Esophagus muscularis mucosa (tissue), 4 donors: Measurements from ENCODE around the gene BTBD9. TPM values are rescaled to one million over a fixed set of nuclear protein-coding genes. Genes with fewer than 3 reads are reported as not detected.

Experiments used
- DNase-seq: peaks from one replicate; pipeline ENCODE4 v3.0.0-alpha.2; 2017; ENCODE audit errors: extremely low spot score
- H3K27ac ChIP-seq, 4 donors: fragments of 200-600 bp; sonication (generic); replicated peaks in 1 of 4; 1 replicate in 3 of 4; 2 replicates in 1 of 4; pipeline ENCODE4 v1.5.1; 2016 to 2019; ENCODE audit warnings: mild to moderate bottlenecking in 1 of 4
- H3K27me3 ChIP-seq, 4 donors: fragments of 200-600 bp; sonication (generic); one replicate each; pipeline versions ENCODE4 v1.5.1 to v1.6.0; 2016 to 2019
- H3K36me3 ChIP-seq, 4 donors: fragments of 200-600 bp; sonication (generic); one replicate each; pipeline ENCODE4 v1.5.1; 2016 to 2019
- H3K4me1 ChIP-seq, 4 donors: fragments of 200-600 bp; sonication (generic); one replicate each; pipeline ENCODE4 v1.5.1; 2016 to 2019
- H3K4me3 ChIP-seq, 4 donors: fragments of 200-600 bp; sonication (generic); 1 replicate in 2 of 4; 2 replicates in 2 of 4; pipeline ENCODE4 v1.5.1; 2016 to 2019; ENCODE audit warnings: mild to moderate bottlenecking in 4 of 4, moderate library complexity in 1 of 4
- H3K9me3 ChIP-seq, 4 donors: fragments of 200-600 bp; sonication (generic); 1 replicate in 3 of 4; 2 replicates in 1 of 4; pipeline ENCODE4 v1.5.1; 2016 to 2019
- EP300 ChIP-seq: sonication (generic); formaldehyde crosslinking; IDR thresholded peaks from one replicate; pipeline ENCODE4 v1.6.1; 2017; ENCODE audit warnings: antibody characterized with exemption
- POLR2A ChIP-seq: fragments of 450-650 bp; IDR thresholded peaks from one replicate; pipeline ENCODE4 v1.6.1; 2017; ENCODE audit warnings: antibody characterized with exemption, moderate library complexity, mild to moderate bottlenecking, low read depth
- POLR2AphosphoS5 ChIP-seq, 2 donors: sonication (generic); formaldehyde crosslinking; IDR thresholded peaks; one replicate each; pipeline ENCODE4 v1.6.1; 2017; ENCODE audit warnings: antibody characterized with exemption in 2 of 2
- WGBS: methylation state at CpG from one replicate; pipeline ENCODE4 v1.1.5; 2018; 5-methylcytosine and 5-hydroxymethylcytosine counted together
- intact Hi-C: fragments of 100-400 bp; cut with DNase I; formaldehyde crosslinking; loops from one replicate; pipeline ENCODE4 v1.15.1; 2023
- total RNA-seq, 4 donors: library from RNA; depleted of rRNA; stranded (reverse); fragments of >200 nt; gene quantifications; one replicate each; pipeline versions ENCODE4 v1.1.0 to v1.2.1, GENCODE V29; 2016
- TF ChIP-seq, protein P1 (sequence below), 3 experiments: fragments of 200-600 bp in 2 of 3; fragments of 450-650 bp in 1 of 3; sonication (generic) in 2 of 3; IDR thresholded peaks; one replicate each; pipeline ENCODE4 v1.5.1; 2017 to 2019; ENCODE audit warnings: antibody characterized with exemption in 3 of 3, mild to moderate bottlenecking in 2 of 3, moderate library complexity in 1 of 3

Gene BTBD9
- total RNA-seq, 4 donors from 2014 or later, result 9.4 to 14.1 (median 11.2) TPM

DNA sequence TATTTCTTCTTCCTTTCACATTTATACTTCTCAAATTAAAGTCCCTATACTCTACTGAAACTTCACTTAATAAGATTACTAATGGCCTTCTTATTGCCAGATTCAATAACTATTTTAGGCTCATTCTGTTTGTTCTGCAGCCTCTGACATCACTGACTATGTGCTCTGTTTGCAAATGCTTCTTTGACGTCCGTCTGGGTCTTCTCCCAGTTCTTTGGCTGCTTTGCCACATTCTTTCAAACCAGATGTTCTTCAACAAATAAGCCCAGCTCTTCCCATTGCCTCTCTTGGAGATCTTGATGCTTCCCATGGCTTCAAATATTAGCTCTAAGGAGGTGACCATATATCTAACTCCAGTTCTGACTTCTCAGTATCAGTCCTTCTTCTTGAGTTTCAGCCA lies 117.4 kb downstream of the BTBD9 start:
- no peaks in the 10 kb centered on the region for H3K36me3 ChIP-seq
- no peak overlapping the region for H3K4me3 ChIP-seq
- H3K4me1 ChIP-seq, result peaks cover 0 to 18% (median 15%) of the 10 kb centered on the region in 4 donors
- 42% methylated on average over 2 of the region's 2 CpGs for WGBS
- TF ChIP-seq POLR2A (no peak), POLR2AphosphoS5 (IDR thresholded peaks at IDR 0.05) (peak in 1 of 2 donors; percentile 34)
- H3K9me3 ChIP-seq, result peaks cover 0 to 11% (median 0%) of the 10 kb centered on the region in 4 donors
- no peaks in the 10 kb centered on the region for H3K27me3 ChIP-seq
- intact Hi-C loops, result no loop called here
- no peak for DNase-seq
- H3K27ac ChIP-seq, result no peak overlapping the region

DNA sequence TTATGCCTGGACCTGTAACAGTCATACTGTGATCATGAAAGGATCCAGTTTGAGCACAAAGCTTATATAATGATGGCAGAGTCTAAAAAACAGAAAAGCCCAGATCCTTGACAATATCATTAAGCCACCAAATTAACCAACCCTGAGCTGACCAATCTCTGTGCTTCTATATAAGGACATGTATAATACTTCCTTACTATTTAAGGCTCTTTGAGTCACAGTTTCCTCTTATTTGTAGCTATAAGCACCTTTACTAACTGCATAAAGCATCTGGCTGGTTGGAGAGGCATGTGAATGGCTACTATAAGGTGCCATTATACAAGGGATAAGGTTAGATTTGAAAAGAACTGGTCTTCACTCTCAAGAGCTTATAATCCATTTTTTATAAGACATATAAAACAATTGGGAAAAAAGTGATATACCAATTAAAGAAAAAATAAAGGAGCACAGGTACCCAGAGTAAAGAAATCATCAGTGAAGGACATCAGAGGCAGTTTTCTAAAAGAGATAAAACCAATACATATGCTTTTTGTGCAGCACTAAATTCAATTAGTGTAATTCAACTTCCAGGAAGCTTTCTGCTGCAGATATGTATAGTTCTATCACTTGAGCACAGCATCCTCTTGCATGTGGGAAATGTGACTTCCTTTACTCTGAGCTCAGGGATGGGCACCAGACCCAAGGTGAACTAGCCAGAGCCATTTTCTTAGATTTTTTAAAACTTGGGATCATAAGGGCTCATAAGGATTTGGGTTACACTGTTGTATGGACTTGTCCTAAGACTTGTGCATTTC lies 121.0 kb downstream of the BTBD9 start:
- intact Hi-C loops, result no loop called here
- H3K27ac ChIP-seq, result no peak overlapping the region
- no peak overlapping the region for H3K4me3 ChIP-seq
- H3K27me3 ChIP-seq, result no peaks in the 10 kb centered on the region
- H3K9me3 ChIP-seq, result no peaks in the 10 kb centered on the region
- no peak for DNase-seq
- TF ChIP-seq EP300, result no peak
- TF ChIP-seq POLR2AphosphoS5 (IDR thresholded peaks at IDR 0.05), result no peak
- H3K36me3 ChIP-seq, result no peaks in the 10 kb centered on the region
- peaks cover 0 to 25% (median 21%) of the 10 kb centered on the region in 4 donors for H3K4me1 ChIP-seq

DNA sequence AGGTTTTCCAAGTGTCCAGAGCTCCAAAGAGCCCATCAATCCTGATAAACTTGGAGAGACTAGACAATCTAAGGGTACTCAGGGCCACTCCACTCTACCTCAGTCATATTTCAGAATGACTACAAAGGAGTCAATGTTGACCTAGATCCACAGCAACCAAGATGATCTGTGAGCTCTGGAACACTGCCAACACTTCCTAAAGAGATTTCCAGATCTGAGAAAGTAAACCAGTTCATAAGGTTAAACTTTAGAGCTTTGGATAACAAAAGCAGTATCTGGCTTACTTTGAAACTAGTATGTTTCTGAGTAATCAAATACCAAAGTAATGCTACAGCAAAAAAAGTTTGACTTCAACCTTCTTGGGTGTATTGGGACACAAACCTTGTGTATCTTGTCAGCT lies 122.7 kb downstream of the BTBD9 start:
- DNase-seq, result no peak
- Histone ChIP-seq H3K4me1 (peaks cover 0 to 17% (median 12%) of the 10 kb centered on the region in 4 donors), H3K9me3 (no peaks in the 10 kb centered on the region), H3K27me3 (no peaks in the 10 kb centered on the region), H3K4me3 (no peak overlapping the region), H3K27ac (no peak overlapping the region), H3K36me3 (no peaks in the 10 kb centered on the region)
- no peak for TF ChIP-seq POLR2A
- TF ChIP-seq, protein P1, sequence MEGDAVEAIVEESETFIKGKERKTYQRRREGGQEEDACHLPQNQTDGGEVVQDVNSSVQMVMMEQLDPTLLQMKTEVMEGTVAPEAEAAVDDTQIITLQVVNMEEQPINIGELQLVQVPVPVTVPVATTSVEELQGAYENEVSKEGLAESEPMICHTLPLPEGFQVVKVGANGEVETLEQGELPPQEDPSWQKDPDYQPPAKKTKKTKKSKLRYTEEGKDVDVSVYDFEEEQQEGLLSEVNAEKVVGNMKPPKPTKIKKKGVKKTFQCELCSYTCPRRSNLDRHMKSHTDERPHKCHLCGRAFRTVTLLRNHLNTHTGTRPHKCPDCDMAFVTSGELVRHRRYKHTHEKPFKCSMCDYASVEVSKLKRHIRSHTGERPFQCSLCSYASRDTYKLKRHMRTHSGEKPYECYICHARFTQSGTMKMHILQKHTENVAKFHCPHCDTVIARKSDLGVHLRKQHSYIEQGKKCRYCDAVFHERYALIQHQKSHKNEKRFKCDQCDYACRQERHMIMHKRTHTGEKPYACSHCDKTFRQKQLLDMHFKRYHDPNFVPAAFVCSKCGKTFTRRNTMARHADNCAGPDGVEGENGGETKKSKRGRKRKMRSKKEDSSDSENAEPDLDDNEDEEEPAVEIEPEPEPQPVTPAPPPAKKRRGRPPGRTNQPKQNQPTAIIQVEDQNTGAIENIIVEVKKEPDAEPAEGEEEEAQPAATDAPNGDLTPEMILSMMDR (IDR thresholded peaks at IDR 0.05), result no peak
- no peak for TF ChIP-seq EP300
- no peak for TF ChIP-seq POLR2AphosphoS5 (IDR thresholded peaks at IDR 0.05)
- intact Hi-C loops, result no loop called here

DNA sequence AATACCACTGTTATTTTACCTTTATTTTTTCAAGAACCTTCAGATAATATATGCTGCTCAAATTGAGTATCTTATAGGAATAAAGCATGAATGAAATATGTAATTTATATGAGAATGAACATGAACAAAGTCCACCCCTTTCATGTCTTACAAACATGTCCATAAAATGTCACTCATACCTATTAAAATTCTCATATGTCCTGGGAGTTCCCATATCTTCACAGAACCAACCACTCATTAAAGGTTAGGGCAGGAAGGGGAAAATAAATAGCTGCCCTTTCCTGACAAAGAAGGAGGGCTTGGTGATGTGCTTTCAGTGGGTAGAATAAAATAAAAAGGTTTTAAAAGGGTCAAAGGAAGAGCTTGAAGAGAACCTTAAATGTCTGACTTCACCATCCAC lies 125.3 kb downstream of the BTBD9 start:
- no peaks in the 10 kb centered on the region for H3K36me3 ChIP-seq
- H3K27ac ChIP-seq, result no peak overlapping the region
- H3K4me1 ChIP-seq, result peaks cover 0 to 15% (median 12%) of the 10 kb centered on the region in 4 donors
- TF ChIP-seq POLR2AphosphoS5 (IDR thresholded peaks at IDR 0.05) (no peak), POLR2A (no peak), EP300 (no peak)
- TF ChIP-seq, protein P1 (IDR thresholded peaks at IDR 0.05), result no peak
- H3K9me3 ChIP-seq, result no peaks in the 10 kb centered on the region
- no peak overlapping the region for H3K4me3 ChIP-seq
- H3K27me3 ChIP-seq, result no peaks in the 10 kb centered on the region
- intact Hi-C loops, result no loop called here
- no peak for DNase-seq

DNA sequence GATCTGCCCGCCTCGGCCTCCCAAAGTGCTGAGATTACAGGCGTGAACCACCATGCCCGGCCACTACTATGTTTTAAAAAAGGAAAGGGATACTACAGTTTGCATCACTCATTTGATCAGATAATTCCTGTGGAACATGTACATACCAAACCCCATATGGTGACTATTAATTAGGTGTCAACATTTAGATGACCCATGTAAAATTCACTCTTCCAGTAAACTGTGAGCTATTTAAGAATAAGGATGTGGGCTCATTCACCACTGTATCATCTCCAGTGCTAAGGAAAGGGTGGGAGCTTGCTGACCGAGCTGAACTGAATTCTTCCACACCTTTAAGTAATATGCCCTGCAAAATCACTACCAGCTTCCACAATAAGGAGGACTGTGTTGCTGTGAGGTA lies 127.5 kb downstream of the BTBD9 start:
- H3K4me3 ChIP-seq, result no peak overlapping the region
- H3K27me3 ChIP-seq, result no peaks in the 10 kb centered on the region

More for the DNA sequence above, 127.5 kb downstream of the BTBD9 start:
- Histone ChIP-seq H3K9me3 (no peaks in the 10 kb centered on the region), H3K27ac (no peak overlapping the region), H3K36me3 (no peaks in the 10 kb centered on the region), H3K4me1 (peaks cover 0 to 17% (median 13%) of the 10 kb centered on the region in 4 donors)
- DNase-seq, result no peak
- 98% methylated on average over 5 of the region's 5 CpGs for WGBS
- TF ChIP-seq POLR2AphosphoS5 (IDR thresholded peaks at IDR 0.05), result no peak
- TF ChIP-seq, protein P1 (IDR thresholded peaks at IDR 0.05), result no peak
- TF ChIP-seq POLR2A, result no peak
- no peak for TF ChIP-seq EP300
- intact Hi-C loops, result no loop called here
